ENCODE results near the gene GSG1L. TPM values are rescaled to one million over a fixed set of nuclear protein-coding genes. Genes with fewer than 3 reads are reported as not detected.

The GSG1L gene
- total and polyA plus RNA-seq, 9 of the 15 experiments (the other 6 are each of a cell fraction or from before 2014, with no cell fraction given): not detected

GRCh38 chr16:27764427-27764826 is 299.1 kb downstream of the GSG1L start (continued):
- no peak for TF ChIP-seq E2F3 (CRISPR knock-in tag; IDR thresholded peaks at IDR 0.05)

GRCh38 chr16:27762441-27762840 is 301.1 kb downstream of the GSG1L start:
- intact Hi-C loops (cut with micrococcal nuclease): no loop called here
- H2AFZ ChIP-seq (ENCODE audit: low read depth, low read length): no peak overlapping the region
- H3K79me2 ChIP-seq (ENCODE audit: control insufficient read depth, insufficient read depth, low read length): no peaks in the 10 kb centered on the region
- H4K20me1 ChIP-seq (replicated peaks; ENCODE audit: control insufficient read depth, insufficient read depth, low read length): no peaks in the 10 kb centered on the region
- ChIA-PET POLR2A (interaction anchor here (0.7 to 1.4 kb wide), 2 partner anchors 45 to 283 kb away, joined by 3 to 4 read pairs; no protein-coding TSS in a partner anchor), CTCF (ENCODE audit: low intra/inter-chr PET ratio) (interaction anchor here (0.6 kb wide), 1 partner anchor 561 kb away, joined by 3 read pairs; no protein-coding TSS in a partner anchor)
- WGBS (ENCODE audit: insufficient coverage, low coverage, missing lambda C conversion rate): 51% methylated on average over 3 of the region's 3 CpGs
- FAIRE-seq (no peak), DNase-seq (ENCODE audit: extremely low read depth in 1 of 4, low spot score in 3 of 4) (no peak), ATAC-seq (no peak)
- H3K9ac ChIP-seq (ENCODE audit: insufficient read depth in 1 of 2, low read depth in 2 of 2, low read length in 2 of 2): no peak overlapping the region
- no peak overlapping the region for H3K4me2 ChIP-seq (ENCODE audit: insufficient read depth, low read length)
- H3K4me3 ChIP-seq: no peak overlapping the region
- H3K4me1 ChIP-seq (replicated peaks in 1 of 2; ENCODE audit: control insufficient read depth in 2 of 2, insufficient read depth in 2 of 2, low read length in 2 of 2): peaks cover 11 to 13% of the 10 kb centered on the region in 2 experiments; a peak in 4 of 5 replicates
- H3K9me3 ChIP-seq (replicated peaks; ENCODE audit: control insufficient read depth, insufficient read depth, low read depth, low read length): no peaks in the 10 kb centered on the region
- peaks cover 3% of the 10 kb centered on the region for H3K9me1 ChIP-seq (ENCODE audit: control insufficient read depth, insufficient read depth, low read length)
- BruUV-seq (replicated peaks): no TSS peak
- H3K27me3 ChIP-seq (ENCODE audit: control insufficient read depth in 2 of 2, insufficient read depth in 2 of 2, low read length in 2 of 2): no peaks in the 10 kb centered on the region
- peaks cover 4% of the 10 kb centered on the region; the same call in 1 of the 3 replicates for H3K36me3 ChIP-seq (ENCODE audit: control insufficient read depth, insufficient read depth, low read length)
- H3K27ac ChIP-seq (ENCODE audit: extremely low read depth, low read depth, low read length): no peak overlapping the region
- no peak for TF ChIP-seq PHB2 (IDR thresholded peaks at IDR 0.05; ENCODE audit: low read depth)
- TF ChIP-seq FOSL1 (tag; conservative IDR thresholded peaks at IDR 0.05): peak; percentile 22; the same call in 1 of the 2 replicates
- in situ Hi-C loops (cut with MboI): no loop called here

- no peak overlapping the region for H2AFZ ChIP-seq (ENCODE audit: low read depth, low read length)
- peaks cover 4% of the 10 kb centered on the region; the same call in 1 of the 3 replicates for H3K36me3 ChIP-seq (ENCODE audit: control insufficient read depth, insufficient read depth, low read length)
- POLR2A ChIA-PET: no interaction called here
- 75% methylated on average over 7 of the region's 7 CpGs for WGBS (ENCODE audit: insufficient coverage, low coverage, missing lambda C conversion rate)
- in situ Hi-C loops (cut with MboI) (no loop called here), intact Hi-C loops (cut with micrococcal nuclease) (no loop called here)
- no peak overlapping the region for H3K4me2 ChIP-seq (ENCODE audit: insufficient read depth, low read length)
- H3K9me1 ChIP-seq (ENCODE audit: control insufficient read depth, insufficient read depth, low read length): peaks cover 6% of the 10 kb centered on the region
- DNase-seq (ENCODE audit: extremely low read depth in 1 of 4, low spot score in 3 of 4) (no peak), ATAC-seq (no peak), FAIRE-seq (no peak)
- no peak overlapping the region for H3K27ac ChIP-seq (ENCODE audit: extremely low read depth, low read depth, low read length)
- CTCF ChIA-PET (ENCODE audit: low intra/inter-chr PET ratio): interaction anchor here (0.6 kb wide), 1 partner anchor 562 kb away, joined by 3 read pairs; no protein-coding TSS in a partner anchor
- H4K20me1 ChIP-seq (replicated peaks; ENCODE audit: control insufficient read depth, insufficient read depth, low read length): no peaks in the 10 kb centered on the region
- H3K9me3 ChIP-seq (replicated peaks; ENCODE audit: control insufficient read depth, insufficient read depth, low read depth, low read length): no peaks in the 10 kb centered on the region
- no peak overlapping the region for H3K9ac ChIP-seq (ENCODE audit: insufficient read depth in 1 of 2, low read depth in 2 of 2, low read length in 2 of 2)
- H3K27me3 ChIP-seq (ENCODE audit: control insufficient read depth in 2 of 2, insufficient read depth in 2 of 2, low read length in 2 of 2): no peaks in the 10 kb centered on the region
- TF ChIP-seq CEBPZ (IDR thresholded peaks at IDR 0.05; ENCODE audit: borderline replicate concordance, low read depth, low read length): no peak
- no peak for TF ChIP-seq POU5F1 (IDR thresholded peaks at IDR 0.05; ENCODE audit: borderline replicate concordance, low read depth, low read length, partially characterized antibody)
- no peak for TF ChIP-seq RBBP5 (IDR thresholded peaks at IDR 0.05; ENCODE audit: borderline replicate concordance, insufficient read depth, low read length, poor library complexity, severe bottlenecking)
- no TSS peak for BruUV-seq (replicated peaks)
- peaks cover 11 to 18% of the 10 kb centered on the region in 2 experiments; a peak in 4 of 5 replicates for H3K4me1 ChIP-seq (replicated peaks in 1 of 2; ENCODE audit: control insufficient read depth in 2 of 2, insufficient read depth in 2 of 2, low read length in 2 of 2)
- H3K4me3 ChIP-seq: no peak overlapping the region
- H3K79me2 ChIP-seq (ENCODE audit: control insufficient read depth, insufficient read depth, low read length): no peaks in the 10 kb centered on the region
These were observed 301.7 kb downstream of the GSG1L start for GRCh38 chr16:27761816-27762215.

Measured in K562 (cell line).